Pancreas (tissue), 10 donors: ENCODE measurements around the gene SCAF11. TPM values are rescaled to one million over a fixed set of nuclear protein-coding genes. Genes with fewer than 3 reads are reported as not detected.
"Not testable (repeated sequence)": the region's sequence is repeated elsewhere in the genome, so short reads cannot be mapped to it uniquely, and the experiment has no call there.

Experiments used
- ATAC-seq, 4 donors: fragments of 200-7000 bp; cut with Tn5 transposase; one replicate each; pipeline versions ENCODE4 v1.8.0 to v1.9.1; 2020; ENCODE audit warnings: mild to moderate bottlenecking in 4 of 4, moderate library complexity in 4 of 4
- DNase-seq, 6 donors: peaks; one replicate each; pipeline ENCODE4 v3.0.0-alpha.2; 2020
- FAIRE-seq: peaks from 2 replicates; lab custom pipeline; 2012; peaks lifted over from hg19 to GRCh38; lab: Jason Lieb, UNC
- H3K27ac ChIP-seq, 4 donors: fragments of 200-600 bp; sonication (generic); 1 replicate in 3 of 4; 2 replicates in 1 of 4; pipeline versions ENCODE4 v1.5.0 to v1.8.0; 2020
- H3K27me3 ChIP-seq, 4 donors: fragments of 200-600 bp; one replicate each; pipeline ENCODE4 v1.8.0; 2021
- H3K36me3 ChIP-seq, 3 donors: fragments of 200-600 bp; sonication (generic) in 1 of 3; one replicate each; pipeline versions ENCODE4 v1.5.0 to v1.8.0; 2020 to 2021
- H3K4me1 ChIP-seq, 3 donors: fragments of 200-600 bp; one replicate each; pipeline ENCODE4 v1.8.0; 2021
- H3K4me3 ChIP-seq, 4 donors: fragments of 200-600 bp; sonication (generic) in 2 of 4; one replicate each; pipeline versions ENCODE4 v1.5.0 to v1.8.0; 2020 to 2021
- H3K9me3 ChIP-seq, 4 donors: fragments of 200-600 bp; one replicate each; pipeline ENCODE4 v1.8.0; 2021
- WGBS, 2 donors: extraction: QIAGEN DNeasy Blood & Tissue Kit; methylation state at CpG; one replicate each; pipeline ENCODE4 v1.1.7; 2013; 5-methylcytosine and 5-hydroxymethylcytosine counted together
- intact Hi-C, 3 donors: fragments of 100-400 bp; cut with DNase I; formaldehyde crosslinking; loops; one replicate each; pipeline versions ENCODE4 v1.11.1 to v1.14.2; 2022
- polyA plus RNA-seq, 2 donors: library from polyadenylated mRNA; stranded (reverse); fragments of 200-250 nt; gene quantifications; one replicate each; pipeline ENCODE4 v1.2.3, GENCODE V29; 2013
- total RNA-seq, 6 donors: library from RNA; stranded (reverse); fragmentation: NEBNext Ultra II Directional in 4 of 6; extraction: Animal tissue kit (Norgen Biotek cat#: 25700) in 4 of 6; gene quantifications; one replicate each; pipeline versions ENCODE4 v1.2.1 to v1.2.4, GENCODE V29; 2021 to 2023
- TF ChIP-seq, protein P1 (sequence below), 4 donors: fragments of 200-600 bp; sonication (generic) in 3 of 4; IDR thresholded peaks; one replicate each; pipeline versions ENCODE4 v1.5.0 to v1.8.0; 2021; ENCODE audit warnings: antibody characterized with exemption in 4 of 4
- donor health status: healthy with polysubstance abuse.
- donor health status: DM: no; HTN: no; CAD: no; lungs with moderate emphysema.
- donor health status: DM: no; HTN: no; CAD: no.
- donor health status: control.
- donor health status: control.
- donor health status: Bipolar disorder and iron deficiency.
- donor health status: DM: yes; HTN: yes; CAD: no.
- donor health status: DM: no; HTN: no; CAD: no.
- donor health status: DM: no; HTN: no; CAD: no.
- donor health status: DM: yes; HTN: yes; CAD: no.

SCAF11 gene
- total and polyA plus RNA-seq, 8 donors, result 13.8 to 74.2 (median 46.0) TPM

DNA sequence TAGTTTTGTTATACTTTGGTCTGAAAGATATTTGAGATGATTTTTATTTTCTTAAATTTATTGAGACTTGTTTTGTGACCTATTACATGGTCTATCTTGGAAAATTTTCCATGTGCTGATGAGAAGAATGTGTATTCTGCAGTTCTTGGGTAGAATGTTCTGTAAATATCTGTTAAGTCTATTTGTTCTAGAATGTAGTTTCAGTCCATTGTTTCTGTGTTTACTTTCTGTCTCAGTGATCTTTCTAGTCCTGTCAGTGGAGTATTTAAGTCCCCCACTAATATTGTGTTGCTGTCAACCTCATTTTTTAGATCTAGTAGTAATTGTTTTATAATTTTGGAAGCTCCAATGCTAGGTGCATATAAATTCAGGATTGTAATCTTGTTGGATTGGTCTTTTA, 30.4 kb upstream of the SCAF11 start:
- intact Hi-C loops, result no loop called here
- H3K9me3 ChIP-seq, result no peaks in the 10 kb centered on the region
- ATAC-seq, result no peak
- H3K4me3 ChIP-seq, result no peak overlapping the region
- no peak for DNase-seq
- H3K36me3 ChIP-seq, result no peaks in the 10 kb centered on the region
- FAIRE-seq, result no peak
- TF ChIP-seq, protein P1, sequence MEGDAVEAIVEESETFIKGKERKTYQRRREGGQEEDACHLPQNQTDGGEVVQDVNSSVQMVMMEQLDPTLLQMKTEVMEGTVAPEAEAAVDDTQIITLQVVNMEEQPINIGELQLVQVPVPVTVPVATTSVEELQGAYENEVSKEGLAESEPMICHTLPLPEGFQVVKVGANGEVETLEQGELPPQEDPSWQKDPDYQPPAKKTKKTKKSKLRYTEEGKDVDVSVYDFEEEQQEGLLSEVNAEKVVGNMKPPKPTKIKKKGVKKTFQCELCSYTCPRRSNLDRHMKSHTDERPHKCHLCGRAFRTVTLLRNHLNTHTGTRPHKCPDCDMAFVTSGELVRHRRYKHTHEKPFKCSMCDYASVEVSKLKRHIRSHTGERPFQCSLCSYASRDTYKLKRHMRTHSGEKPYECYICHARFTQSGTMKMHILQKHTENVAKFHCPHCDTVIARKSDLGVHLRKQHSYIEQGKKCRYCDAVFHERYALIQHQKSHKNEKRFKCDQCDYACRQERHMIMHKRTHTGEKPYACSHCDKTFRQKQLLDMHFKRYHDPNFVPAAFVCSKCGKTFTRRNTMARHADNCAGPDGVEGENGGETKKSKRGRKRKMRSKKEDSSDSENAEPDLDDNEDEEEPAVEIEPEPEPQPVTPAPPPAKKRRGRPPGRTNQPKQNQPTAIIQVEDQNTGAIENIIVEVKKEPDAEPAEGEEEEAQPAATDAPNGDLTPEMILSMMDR (IDR thresholded peaks at IDR 0.05), result no peak
- H3K4me1 ChIP-seq, result no peaks in the 10 kb centered on the region
- no peak overlapping the region for H3K27ac ChIP-seq
- H3K27me3 ChIP-seq, result no peaks in the 10 kb centered on the region

- FAIRE-seq, H3K27me3 ChIP-seq, H3K9me3 ChIP-seq, H3K4me3 ChIP-seq, DNase-seq, H3K27ac ChIP-seq, intact Hi-C loops, H3K4me1 ChIP-seq, H3K36me3 ChIP-seq, ATAC-seq: not testable (repeated sequence)
- 51 to 73% methylated on average over 4 of the region's 4 CpGs for WGBS, 2 donors
Observed at GRCh38 chr12:46018712-46019111, 28.3 kb upstream of the SCAF11 start.

DNA sequence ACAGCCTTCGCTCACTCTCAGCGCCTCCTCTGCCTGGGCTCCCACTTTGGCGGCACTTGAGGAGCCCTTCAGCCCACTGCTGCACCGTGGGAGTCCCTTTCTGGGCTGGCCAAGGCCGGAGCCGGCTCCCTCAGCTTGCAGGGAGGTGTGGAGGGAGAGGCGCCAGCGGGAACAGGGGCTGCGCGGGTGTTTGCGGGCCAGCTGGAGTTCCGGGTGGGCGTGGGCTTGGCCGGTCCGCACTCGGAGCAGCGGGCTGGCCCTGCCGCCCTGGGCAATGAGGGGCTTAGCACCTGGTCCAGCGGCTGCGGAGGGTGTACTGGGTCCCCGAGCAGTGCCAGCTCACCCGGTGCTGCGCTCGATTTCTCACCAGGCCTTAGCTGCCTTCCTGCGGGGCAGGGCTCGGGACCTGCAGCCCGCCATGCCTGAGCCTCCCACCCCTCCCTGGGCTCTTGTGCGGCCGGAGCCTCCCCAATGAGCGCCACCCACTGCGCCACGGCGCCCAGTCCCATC, 27.5 kb upstream of the SCAF11 start:
- H3K27me3 ChIP-seq, ATAC-seq, H3K4me1 ChIP-seq, FAIRE-seq, intact Hi-C loops, H3K36me3 ChIP-seq, H3K9me3 ChIP-seq, H3K4me3 ChIP-seq, DNase-seq, H3K27ac ChIP-seq: not testable (repeated sequence)
- WGBS, 2 donors, result 88 to 93% methylated on average over 32 to 33 of the region's 33 CpGs

- 63 to 78% methylated on average over 3 of the region's 3 CpGs for WGBS, 2 donors
- H3K27ac ChIP-seq, result no peak overlapping the region
- ATAC-seq (no peak), FAIRE-seq (no peak), DNase-seq (no peak)
- TF ChIP-seq, protein P1 (IDR thresholded peaks at IDR 0.05), result no peak
- H3K4me1 ChIP-seq, result no peaks in the 10 kb centered on the region
- no peak overlapping the region for H3K4me3 ChIP-seq
- intact Hi-C loops, result no loop called here
- H3K27me3 ChIP-seq, result no peaks in the 10 kb centered on the region
- no peaks in the 10 kb centered on the region for H3K9me3 ChIP-seq
- no peaks in the 10 kb centered on the region for H3K36me3 ChIP-seq
Observed at GRCh38 chr12:46005823-46006222, 15.4 kb upstream of the SCAF11 start.

- H3K4me3 ChIP-seq, result no peak overlapping the region
- H3K9me3 ChIP-seq, result no peaks in the 10 kb centered on the region
- TF ChIP-seq, protein P1 (IDR thresholded peaks at IDR 0.05), result peak in 3 of 4 donors; percentile 13 to 20 (median 18)
- no peaks in the 10 kb centered on the region for H3K36me3 ChIP-seq
- H3K4me1 ChIP-seq, result no peaks in the 10 kb centered on the region
- FAIRE-seq, result no peak
- peak in 1 of 4 donors; percentile 33 for ATAC-seq
- intact Hi-C loops, result no loop called here
- DNase-seq, result no peak
- 62 to 74% methylated on average over 2 of the region's 2 CpGs for WGBS, 2 donors
- no peak overlapping the region for H3K27ac ChIP-seq
- no peaks in the 10 kb centered on the region for H3K27me3 ChIP-seq
Observed at GRCh38 chr12:46005151-46005797, 14.9 kb upstream of the SCAF11 start.

- FAIRE-seq, result no peak
- WGBS, 2 donors, result 45 to 54% methylated on average over 4 of the region's 4 CpGs
Observed at GRCh38 chr12:46004715-46005114, 14.3 kb upstream of the SCAF11 start.

GRCh38 chr12:46000076-46000475, 9.7 kb upstream of the SCAF11 start:
- H3K27ac ChIP-seq, intact Hi-C loops, FAIRE-seq, ATAC-seq, H3K4me1 ChIP-seq, H3K4me3 ChIP-seq, H3K9me3 ChIP-seq, H3K36me3 ChIP-seq, H3K27me3 ChIP-seq: not testable (repeated sequence)
- WGBS, 2 donors, result 91 to 95% methylated on average over 22 to 30 of the region's 30 CpGs
- peak in 1 of 6 donors; percentile 42 for DNase-seq

More at GRCh38 chr12:46004715-46005114, 14.3 kb upstream of the SCAF11 start:
- H3K4me1 ChIP-seq, result no peaks in the 10 kb centered on the region
- no peak overlapping the region for H3K27ac ChIP-seq
- ATAC-seq (no peak), DNase-seq (no peak)
- H3K27me3 ChIP-seq, result no peaks in the 10 kb centered on the region
- H3K36me3 ChIP-seq, result no peaks in the 10 kb centered on the region
- H3K4me3 ChIP-seq, result no peak overlapping the region
- intact Hi-C loops, result no loop called here
- no peaks in the 10 kb centered on the region for H3K9me3 ChIP-seq
- TF ChIP-seq, protein P1 (IDR thresholded peaks at IDR 0.05), result no peak
